Measurements from ENCODE around the gene FKBP1A.

GRCh38 chr20:1363522-1363921 lies 29.3 kb downstream of the FKBP1A start:
- no peak for TF ChIP-seq POLR2A (IDR thresholded peaks at IDR 0.05)
- no peak for TF ChIP-seq CTCF (IDR thresholded peaks at IDR 0.05)
- no peak for TF ChIP-seq EP300 (IDR thresholded peaks at IDR 0.05)
